NCI-H510A treated with DMSO at 0.1 percent for 48 hours (cell line): ENCODE measurements around the gene SUN1.
A peak's percentile ranks its signal among the peaks of the same experiment; 100 is the strongest.
"Not testable (repeated sequence)": the region's sequence is repeated elsewhere in the genome, so short reads cannot be mapped to it uniquely, and the experiment has no call there.

Experiments used
- DNase-seq: peaks from one replicate; lab custom pipeline; 2025; lab: John Stamatoyannopoulos, UW

The SUN1 gene

GRCh38 chr7:920351-921070 is 88.2 kb downstream of the SUN1 start:
- no peak for DNase-seq

DNA sequence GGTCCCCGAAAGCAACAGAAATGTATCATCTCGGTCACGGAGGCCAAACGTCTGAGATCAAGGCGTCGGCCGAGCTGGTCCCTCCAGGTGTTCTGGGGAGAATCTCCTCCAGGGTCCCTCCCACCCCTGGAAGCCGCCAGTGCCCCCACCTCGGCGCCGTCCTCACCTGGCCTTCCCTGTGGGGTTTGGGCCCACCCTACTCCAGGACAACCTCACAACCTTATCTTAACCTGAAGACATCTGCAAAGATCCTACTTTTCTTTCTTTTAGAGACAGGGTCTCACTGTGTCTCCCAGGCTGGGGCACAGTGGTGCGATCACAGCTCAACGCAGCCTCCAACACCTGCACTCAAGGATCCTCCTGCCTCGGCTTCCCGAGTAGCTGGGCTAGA is 88.8 kb downstream of the SUN1 start:
- DNase-seq: no peak

DNA sequence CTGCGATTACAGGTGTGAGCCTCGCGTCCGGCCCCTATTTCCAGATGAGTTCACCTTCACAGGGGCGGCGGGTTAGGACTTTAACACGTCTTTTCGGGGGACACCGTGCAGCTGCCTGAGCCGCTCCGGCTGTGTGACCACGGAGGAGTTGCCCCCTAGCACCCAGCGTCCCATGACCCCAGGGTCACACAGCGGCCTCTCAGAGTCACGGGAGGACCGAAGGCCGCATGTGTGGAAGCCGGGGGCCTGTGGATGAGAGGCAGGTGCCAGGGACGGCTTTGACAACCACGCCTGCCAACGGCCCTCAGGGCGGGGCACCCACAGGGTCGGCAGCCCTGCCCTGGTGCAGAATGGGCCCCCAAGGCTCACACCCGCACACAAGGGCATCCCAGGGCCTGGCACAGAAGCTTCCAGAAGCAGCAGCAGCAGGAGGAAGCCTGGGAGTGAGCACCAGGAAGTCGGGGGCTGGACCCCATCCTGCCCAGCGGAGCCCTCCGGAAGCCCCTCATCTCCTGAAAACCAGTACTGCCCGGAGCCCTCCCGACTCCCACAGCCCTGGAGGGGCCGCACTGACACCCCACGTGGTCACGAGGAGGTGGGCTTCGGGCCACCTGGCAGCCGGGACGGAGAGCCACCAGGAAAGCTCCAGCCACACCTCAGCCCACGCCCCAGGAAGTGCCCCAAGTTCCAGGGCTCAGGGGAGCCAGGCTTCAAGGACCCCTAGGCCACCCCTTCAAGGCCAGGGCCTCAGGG is 89.5 kb downstream of the SUN1 start:
- no peak for DNase-seq

- DNase-seq: no peak
Measured at GRCh38 chr7:922334-923107, 90.2 kb downstream of the SUN1 start.

- DNase-seq: peak; percentile 19
Measured at GRCh38 chr7:923108-924041, 91.1 kb downstream of the SUN1 start.

DNA sequence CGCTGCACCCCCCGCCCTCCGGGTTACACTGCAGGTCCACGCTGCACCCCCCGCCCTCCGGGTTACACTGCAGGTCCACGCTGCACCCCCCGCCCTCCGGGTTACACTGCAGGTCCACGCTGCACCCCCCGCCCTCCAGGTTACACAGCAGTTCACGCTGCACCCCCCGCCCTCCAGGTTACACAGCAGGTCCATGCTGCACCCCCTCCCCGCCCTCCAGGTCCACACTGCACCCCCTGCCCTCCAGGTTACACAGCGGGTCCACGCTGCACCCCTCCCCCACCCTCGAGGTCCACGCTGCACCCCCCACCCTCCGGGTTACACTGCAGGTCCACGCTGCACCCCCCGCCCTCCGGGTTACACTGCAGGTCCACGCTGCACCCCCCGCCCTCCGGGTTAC is 91.8 kb downstream of the SUN1 start:
- not testable (repeated sequence) for DNase-seq
